ENCODE results near the gene ETV6.
A peak's percentile ranks its signal among the peaks of the same experiment; 100 is the strongest.

The ETV6 gene

GRCh38 chr12:11689591-11690186, 40.2 kb downstream of the ETV6 start:
- no peak for DNase-seq

GRCh38 chr12:11693067-11693466, 43.6 kb downstream of the ETV6 start:
- no peak for DNase-seq

- peak in 6 of 58 donors; percentile 15 to 64 (median 24) for DNase-seq
These were observed 44.1 kb downstream of the ETV6 start for GRCh38 chr12:11693601-11694000.

- DNase-seq, result no peak
These were observed 45.1 kb downstream of the ETV6 start for GRCh38 chr12:11694528-11694927.

- DNase-seq, result peak in 6 of 58 donors; percentile 16 to 52 (median 28)
These were observed 45.8 kb downstream of the ETV6 start for GRCh38 chr12:11695321-11695720.

- DNase-seq, result no peak
These were observed 46.6 kb downstream of the ETV6 start for GRCh38 chr12:11696084-11696483.

- DNase-seq, result no peak
These were observed 47.7 kb downstream of the ETV6 start for GRCh38 chr12:11697131-11697530.

GRCh38 chr12:11697670-11698387, 48.4 kb downstream of the ETV6 start:
- DNase-seq, result no peak

- DNase-seq, result no peak
These were observed 49.3 kb downstream of the ETV6 start for GRCh38 chr12:11698729-11699128.

- DNase-seq, result peak in 1 of 58 donors; percentile 10
These were observed 52.0 kb downstream of the ETV6 start for GRCh38 chr12:11701433-11701832.

GRCh38 chr12:11702959-11703358, 53.5 kb downstream of the ETV6 start:
- DNase-seq, result no peak

- no peak for DNase-seq
These were observed 53.9 kb downstream of the ETV6 start for GRCh38 chr12:11703378-11703777.

GRCh38 chr12:11704089-11704488, 54.6 kb downstream of the ETV6 start:
- no peak for DNase-seq

GRCh38 chr12:11705010-11705409, 55.5 kb downstream of the ETV6 start:
- no peak for DNase-seq

GRCh38 chr12:11706509-11707379, 57.3 kb downstream of the ETV6 start:
- DNase-seq, result no peak

GRCh38 chr12:11707535-11707934, 58.1 kb downstream of the ETV6 start:
- peak in 1 of 58 donors; percentile 27 for DNase-seq

- no peak for DNase-seq
These were observed 60.0 kb downstream of the ETV6 start for GRCh38 chr12:11709513-11709912.

GRCh38 chr12:11710431-11710830, 61.0 kb downstream of the ETV6 start:
- DNase-seq, result no peak

GRCh38 chr12:11710906-11711305, 61.4 kb downstream of the ETV6 start:
- DNase-seq, result no peak

GRCh38 chr12:11711651-11712327, 62.3 kb downstream of the ETV6 start:
- DNase-seq, result peak in 2 of 58 donors; percentile 23 to 43

- DNase-seq, result no peak
These were observed 63.0 kb downstream of the ETV6 start for GRCh38 chr12:11712491-11712890.

GRCh38 chr12:11713202-11713601, 63.7 kb downstream of the ETV6 start:
- no peak for DNase-seq

Data from anterior cingulate cortex (tissue), 58 donors.